ENCODE results near the gene CYP46A1.
A peak's percentile ranks its signal among the peaks of the same experiment; 100 is the strongest.
"Not testable (repeated sequence)": the region's sequence is repeated elsewhere in the genome, so short reads cannot be mapped to it uniquely, and the experiment has no call there.

The CYP46A1 gene

GRCh38 chr14:99683619-99684409 is at the start of gene CYP46A1:
Gene CYP46A1 (plus strand): TSS chr14:99684298. CDS start chr14:99684418, 120 bp downstream.
- ATAC-seq, result peak; percentile 93

DNA sequence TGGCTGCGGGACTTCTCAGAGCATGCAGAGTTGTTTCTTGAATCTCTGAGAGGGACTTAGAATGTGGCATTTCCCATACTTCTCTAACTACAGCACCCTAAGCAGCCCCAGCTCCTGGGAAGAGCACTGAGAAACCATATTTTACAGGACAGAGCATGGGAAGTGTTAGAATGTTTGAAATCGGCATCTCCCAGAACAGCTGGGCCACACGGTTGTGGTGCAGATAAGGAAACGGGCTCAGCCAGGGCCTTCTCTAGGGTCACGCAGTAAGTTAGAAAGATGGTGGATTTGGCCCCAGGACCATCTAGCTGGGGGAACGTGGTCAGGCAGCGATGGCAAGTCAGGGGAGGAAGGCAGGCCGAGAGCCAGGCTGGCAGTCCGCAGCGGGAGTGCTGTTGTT is 49.7 kb upstream of the CYP46A1 start:
- no peak for ATAC-seq

DNA sequence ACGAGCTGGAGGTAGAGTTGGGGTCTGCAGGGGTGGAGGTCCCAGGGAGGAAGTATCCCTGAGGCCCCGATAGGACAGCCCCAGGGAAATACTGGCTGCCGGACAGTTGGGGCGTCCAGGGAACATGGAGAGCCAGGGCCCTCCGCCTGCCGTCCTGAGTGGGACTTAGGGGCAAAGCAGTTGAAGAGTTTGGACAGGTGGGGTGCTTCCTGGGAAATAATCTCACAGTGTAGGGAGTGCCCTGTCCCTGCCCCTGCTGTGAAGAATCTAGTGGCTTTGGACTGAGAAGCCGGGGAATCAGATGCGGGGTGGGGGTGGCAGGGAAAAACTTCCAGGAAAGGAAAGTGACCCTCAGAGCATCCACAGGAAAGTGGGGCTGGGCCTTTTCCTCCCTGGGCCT is 49.0 kb upstream of the CYP46A1 start:
- ATAC-seq, result no peak

- ATAC-seq, result no peak
These were observed 47.6 kb upstream of the CYP46A1 start for GRCh38 chr14:99636487-99636886.

GRCh38 chr14:99637624-99638023 is 46.5 kb upstream of the CYP46A1 start:
- no peak for ATAC-seq

DNA sequence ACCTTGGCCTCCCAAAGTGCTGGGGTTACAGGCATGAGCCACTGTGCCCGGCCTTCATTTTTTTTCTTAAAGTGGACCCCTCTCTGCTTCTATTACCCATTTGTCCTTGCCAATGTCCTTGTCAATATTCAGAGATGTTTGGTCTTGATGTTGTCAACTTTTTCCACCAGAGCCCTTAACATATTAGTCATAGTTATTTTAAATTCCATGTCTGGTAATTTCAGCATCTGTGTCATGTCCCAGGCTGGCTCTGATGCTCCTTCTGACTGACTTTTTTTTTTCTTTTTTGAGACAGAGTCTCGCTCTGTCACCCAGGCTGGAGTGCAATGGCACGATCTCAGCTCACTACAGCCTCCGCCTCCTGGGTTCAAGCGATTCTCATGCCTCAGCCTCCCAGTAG is 41.3 kb upstream of the CYP46A1 start:
- ATAC-seq, result not testable (repeated sequence)

DNA sequence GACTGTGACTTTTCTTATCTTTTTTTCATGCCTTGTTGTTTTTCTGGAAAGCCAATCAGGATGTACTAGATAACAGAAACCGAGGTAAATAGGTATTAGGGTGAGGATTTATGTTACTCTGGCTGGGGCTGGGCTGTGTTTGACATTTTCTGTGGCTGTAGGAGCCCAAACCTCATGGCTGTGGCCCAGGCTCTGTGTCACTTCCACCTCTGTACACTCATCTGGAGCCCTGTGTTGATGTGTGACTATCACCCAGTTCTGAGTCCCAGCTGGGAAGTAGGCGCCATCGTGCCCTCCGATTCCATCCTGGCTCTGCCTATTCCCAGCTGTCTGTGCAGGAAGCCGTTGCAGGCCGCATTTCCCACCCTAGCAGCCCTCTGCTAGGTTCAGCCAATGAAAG is 40.8 kb upstream of the CYP46A1 start:
- no peak for ATAC-seq

- ATAC-seq, result no peak
These were observed 40.0 kb upstream of the CYP46A1 start for GRCh38 chr14:99644035-99644587.

- no peak for ATAC-seq
These were observed 39.2 kb upstream of the CYP46A1 start, which contains the start of gene HHIPL1 for GRCh38 chr14:99644723-99645544. Gene HHIPL1 (plus strand): TSS chr14:99645129. CDS start chr14:99645208, 79 bp downstream.

DNA sequence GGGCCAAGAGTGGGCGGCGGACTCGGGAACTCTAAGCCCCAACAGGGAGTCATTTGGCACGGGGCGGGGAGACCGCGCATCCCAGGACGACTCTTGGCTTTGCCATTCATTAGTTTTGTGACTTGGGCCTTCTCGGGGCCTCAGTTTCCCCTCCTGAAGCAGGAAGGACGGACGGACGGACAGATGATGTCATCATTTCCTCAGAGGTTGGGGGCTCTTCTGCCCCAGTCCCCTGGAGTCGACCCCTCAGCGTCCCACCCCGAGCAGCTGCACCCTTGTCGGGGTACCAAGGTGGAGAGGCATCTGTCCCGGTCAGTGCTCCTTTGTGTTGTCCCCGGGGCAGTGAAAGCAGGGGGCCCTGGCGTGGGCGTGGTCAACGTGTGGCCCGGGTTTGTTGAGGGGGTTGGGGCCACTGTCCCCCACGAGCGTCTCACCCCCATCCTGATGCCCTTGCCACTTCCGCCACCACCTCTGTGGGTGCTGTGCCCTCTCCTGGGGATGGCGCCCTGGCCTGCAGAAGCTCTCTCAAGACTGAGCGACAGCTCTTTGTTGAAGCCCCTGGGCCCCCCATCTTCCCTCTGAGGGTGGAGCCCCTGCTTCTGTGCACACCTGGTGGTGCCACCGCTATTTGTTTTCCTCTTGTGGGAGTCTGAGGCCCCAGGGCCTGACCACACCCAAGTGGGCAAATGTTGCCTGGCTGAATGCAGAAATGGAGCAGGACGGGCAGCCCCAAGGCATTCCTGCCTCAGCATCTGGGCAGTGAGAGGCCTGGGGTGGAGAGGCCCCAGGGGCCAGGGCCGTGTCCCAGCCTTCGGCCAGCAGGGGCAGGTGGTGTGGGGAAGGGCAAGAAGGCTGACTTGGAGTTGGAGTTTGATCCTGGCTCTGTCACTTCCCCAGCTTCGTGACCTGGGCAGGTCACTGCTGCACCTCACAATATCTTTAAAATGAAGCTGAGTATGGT is 38.3 kb upstream of the CYP46A1 start:
- no peak for ATAC-seq

- ATAC-seq, result no peak
These were observed 36.7 kb upstream of the CYP46A1 start for GRCh38 chr14:99647411-99647810.

- ATAC-seq, result no peak
These were observed 35.9 kb upstream of the CYP46A1 start for GRCh38 chr14:99648027-99648784.

DNA sequence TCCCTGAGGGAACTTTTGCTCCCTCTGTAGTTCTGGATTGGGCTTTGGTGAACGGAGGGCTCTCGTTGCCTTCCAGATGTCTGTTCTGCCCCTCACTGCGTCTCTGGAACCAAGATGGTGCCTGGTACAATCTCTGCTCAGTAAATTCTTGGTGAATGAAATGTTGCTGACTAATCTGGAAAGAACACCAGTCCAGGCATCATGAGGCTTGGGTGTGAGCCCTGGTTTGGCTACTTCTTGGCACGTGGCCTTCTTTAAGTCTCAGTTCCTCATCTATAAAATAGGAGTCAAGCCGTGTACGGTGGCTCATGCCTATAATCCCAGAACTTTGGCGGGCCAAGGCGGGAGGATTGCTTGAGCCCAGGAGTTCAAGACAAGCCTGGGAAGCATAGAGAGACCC is 34.9 kb upstream of the CYP46A1 start:
- no peak for ATAC-seq

DNA sequence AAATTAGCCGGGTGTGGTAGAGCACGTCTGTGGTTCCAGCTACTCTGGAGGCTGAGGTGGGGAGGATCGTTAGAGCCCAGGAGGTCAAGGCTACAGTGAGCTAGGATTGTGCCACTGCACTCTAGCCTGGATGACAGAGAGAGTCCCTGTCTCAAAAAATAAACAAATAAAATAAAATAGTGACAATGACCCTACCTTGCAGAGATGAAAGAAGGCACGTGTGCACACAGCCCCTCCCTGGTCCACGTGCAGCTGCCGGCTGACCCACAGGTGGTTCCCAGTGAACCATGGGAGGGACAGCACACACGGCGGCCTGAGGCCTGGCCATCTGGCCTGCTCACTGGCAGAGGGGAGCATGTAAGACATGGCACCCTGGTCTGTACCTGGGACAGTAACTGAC is 34.5 kb upstream of the CYP46A1 start:
- no peak for ATAC-seq

DNA sequence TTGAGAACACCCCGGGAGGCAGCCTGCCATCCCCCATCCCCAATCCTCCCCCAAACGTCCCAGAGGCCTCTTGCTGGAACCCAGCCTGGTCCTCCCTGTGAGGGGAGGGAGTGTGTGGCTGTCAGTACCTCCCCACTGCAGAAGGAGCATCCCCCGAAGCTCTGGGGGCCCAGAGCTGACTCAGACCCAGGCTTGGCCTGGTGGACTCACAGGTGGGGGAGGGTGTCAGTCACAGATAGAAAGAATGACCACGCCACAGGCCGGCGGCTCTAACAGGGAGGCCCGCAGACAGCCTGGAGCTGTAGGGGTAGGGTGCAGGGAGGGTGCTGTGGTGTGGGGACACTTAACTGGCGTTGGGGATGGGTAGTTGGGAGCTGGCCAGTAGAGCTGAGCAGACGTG is 33.9 kb upstream of the CYP46A1 start:
- ATAC-seq, result no peak

DNA sequence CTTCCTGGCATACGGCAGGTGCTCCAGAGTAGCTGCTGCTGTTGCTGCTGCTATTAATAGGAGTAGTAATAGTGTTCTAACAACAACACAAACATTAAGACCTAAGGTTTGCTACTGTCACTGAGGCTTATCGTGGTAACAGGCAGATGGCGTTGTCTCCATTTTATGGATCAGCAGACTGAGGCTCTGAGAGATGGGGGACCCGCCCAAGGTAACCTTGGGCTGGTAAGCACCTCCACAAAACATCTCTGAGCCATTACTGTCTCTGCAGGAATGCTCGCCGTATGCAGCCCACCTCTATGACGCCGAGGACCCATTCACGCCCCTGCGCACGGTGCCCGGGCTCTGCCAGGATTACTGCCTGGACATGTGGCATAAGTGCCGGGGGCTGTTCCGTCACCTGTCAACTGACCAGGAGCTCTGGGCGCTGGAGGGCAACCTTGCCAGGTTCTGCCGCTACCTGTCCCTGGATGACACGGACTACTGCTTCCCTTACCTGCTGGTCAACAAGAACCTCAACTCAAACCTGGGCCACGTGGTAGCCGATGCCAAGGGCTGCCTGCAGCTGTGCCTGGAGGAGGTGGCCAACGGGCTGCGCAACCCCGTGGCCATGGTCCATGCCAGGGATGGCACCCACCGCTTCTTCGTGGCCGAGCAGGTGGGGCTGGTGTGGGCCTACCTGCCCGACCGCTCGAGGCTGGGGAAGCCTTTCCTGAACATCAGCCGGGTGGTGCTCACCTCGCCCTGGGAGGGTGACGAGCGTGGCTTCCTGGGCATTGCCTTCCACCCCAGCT is 31.9 kb upstream of the CYP46A1 start:
- no peak for ATAC-seq

DNA sequence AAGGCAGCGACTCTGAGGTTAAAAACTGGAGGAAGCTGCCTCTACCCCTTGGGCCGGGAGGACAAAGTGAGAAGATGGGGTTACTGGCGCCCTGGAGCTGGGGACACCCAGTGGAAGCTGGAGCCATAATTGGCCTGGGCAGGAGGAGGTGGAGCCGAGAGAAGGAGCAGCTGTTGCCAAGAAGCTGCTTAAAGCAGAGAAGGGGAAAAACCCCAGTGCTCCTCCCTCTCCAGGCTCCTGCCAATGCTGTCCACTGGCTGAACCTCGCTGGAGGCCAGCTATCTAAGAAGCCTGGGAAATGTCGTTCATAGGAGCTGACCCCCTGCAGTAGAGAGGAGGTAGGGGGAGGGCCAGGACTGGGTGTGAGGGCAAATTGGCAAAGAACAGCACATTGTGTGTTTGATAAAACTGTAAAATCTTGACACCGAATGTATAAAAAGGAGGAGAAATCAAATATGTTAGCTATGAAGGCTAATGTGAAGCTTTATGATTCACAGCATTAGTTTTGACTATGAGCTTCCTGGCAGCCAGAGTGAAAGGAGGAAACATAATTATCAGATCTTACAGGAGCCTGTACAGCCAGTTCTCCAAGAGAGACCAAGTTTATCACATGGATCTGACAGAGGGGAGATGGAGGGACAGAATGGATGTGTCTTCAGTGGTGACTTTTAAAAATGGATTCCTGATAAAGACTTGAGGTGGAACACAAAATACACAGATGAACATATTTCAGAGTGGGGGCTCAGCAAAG is 29.7 kb upstream of the CYP46A1 start:
- no peak for ATAC-seq

DNA sequence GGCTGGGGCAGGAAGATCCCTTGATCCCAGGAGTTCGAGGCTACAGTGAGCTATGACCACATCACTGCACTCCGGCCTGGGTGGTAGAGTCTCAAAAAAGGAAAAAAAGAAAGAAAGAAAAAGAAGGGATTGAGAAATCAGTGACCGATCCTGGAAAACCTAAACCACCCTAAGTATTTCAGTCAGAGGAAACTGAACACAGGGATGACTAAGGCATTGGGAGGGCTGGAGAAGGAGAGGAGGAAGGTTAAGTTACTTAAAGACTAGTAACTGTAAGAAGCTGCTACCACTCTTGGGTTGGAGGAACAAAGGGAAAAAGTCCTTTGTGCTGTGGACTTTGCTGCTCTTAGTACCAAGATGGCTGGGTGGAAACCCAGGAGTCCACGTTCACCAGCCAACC is 28.6 kb upstream of the CYP46A1 start:
- ATAC-seq, result no peak

- no peak for ATAC-seq
These were observed 27.9 kb upstream of the CYP46A1 start for GRCh38 chr14:99656171-99656570.

- no peak for ATAC-seq
These were observed 26.4 kb upstream of the CYP46A1 start for GRCh38 chr14:99657645-99658155.
